ENCODE results near the gene NOL11.
"Not testable (repeated sequence)": the region's sequence is repeated elsewhere in the genome, so short reads cannot be mapped to it uniquely, and the experiment has no call there.

NOL11 gene

GRCh38 chr17:67754001-67754400, 36.3 kb downstream of the NOL11 start:
- DNase-seq (ENCODE audit: low spot score) = no peak

- DNase-seq (ENCODE audit: low spot score) = not testable (repeated sequence)
These were observed 37.0 kb downstream of the NOL11 start for GRCh38 chr17:67754686-67755085.

DNA sequence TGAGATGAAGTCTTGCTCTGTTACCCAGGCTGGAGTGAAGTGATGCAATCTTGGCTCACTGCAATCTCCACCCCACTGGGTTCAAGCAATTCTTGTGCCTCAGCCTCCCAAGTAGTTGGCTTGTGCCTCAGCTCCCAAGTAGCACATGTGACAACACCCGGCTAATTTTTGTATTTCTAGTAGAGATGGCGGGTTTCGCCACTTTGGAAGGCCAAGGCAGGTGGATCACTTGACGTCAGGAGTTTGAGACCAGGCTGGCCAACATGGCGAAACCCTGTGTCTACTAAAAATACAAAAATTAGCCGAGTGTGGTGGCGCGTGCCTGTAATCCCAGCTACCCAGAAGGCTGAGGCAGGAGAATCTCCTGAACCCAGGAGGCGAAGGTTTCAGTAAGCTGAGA, 39.0 kb downstream of the NOL11 start:
- not testable (repeated sequence) for DNase-seq (ENCODE audit: low spot score)

DNA sequence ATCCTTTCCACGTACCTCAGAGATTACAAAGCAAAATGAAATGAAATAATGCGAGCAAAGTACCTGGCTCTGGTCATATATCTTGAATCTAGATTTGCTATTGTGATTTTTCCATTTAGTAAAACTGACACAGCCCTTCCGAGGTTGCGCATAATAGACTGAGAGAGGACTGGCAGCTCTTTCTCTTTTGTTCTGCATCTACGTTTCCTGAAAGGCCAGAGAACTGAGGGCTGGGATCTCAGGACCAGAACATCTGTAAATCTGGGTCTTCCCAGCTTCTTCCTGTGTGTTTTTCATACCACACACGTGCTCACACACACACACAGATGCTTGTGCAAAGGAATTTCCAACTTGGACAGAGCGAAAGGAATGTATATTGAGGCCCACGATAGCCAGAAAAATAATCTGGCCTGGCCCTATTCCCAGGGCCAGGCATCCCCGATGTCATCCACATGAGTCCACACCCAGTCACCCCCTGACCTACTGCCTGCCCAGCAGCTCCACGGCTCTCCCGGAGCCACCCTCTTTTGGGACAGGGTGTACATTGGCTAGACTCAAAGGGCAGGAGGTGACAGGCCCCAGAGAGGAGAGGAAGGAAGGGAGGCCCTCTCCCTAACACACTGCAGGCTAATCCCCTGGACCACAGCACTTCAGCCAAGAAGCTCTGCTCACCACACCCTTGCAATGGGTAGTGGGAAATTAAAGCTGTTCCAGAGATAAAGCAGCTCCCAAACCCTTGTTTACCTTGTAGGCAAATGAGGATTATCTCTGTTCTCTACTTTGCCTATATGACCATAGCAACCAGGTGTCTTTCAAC, 41.8 kb downstream of the NOL11 start:
- no peak for DNase-seq (ENCODE audit: low spot score)

- no peak for DNase-seq (ENCODE audit: low spot score)
These were observed 47.9 kb downstream of the NOL11 start for GRCh38 chr17:67765623-67766022.

- no peak for DNase-seq (ENCODE audit: low spot score)
These were observed 51.5 kb downstream of the NOL11 start for GRCh38 chr17:67769231-67769630.

DNA sequence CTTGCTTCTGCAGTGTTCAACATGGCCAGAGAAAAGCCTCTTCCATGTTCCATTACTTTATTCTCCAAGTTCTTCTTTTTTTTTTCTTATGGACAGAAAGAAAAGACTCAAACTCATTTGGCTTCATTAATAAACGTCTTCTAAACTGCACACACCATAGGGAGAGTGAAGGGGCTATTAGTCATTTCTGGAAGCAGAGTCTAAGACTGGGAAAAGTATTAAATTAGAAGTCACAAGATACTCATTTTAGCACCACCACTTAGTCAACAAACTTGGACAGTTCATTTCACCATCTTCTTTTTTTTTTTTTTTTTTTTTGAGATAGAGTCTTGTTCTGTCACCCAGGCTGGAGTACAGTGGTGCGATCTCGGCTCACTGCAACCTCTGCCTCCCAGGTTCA, 52.8 kb downstream of the NOL11 start:
- DNase-seq (ENCODE audit: low spot score) = no peak

GRCh38 chr17:67772679-67773078, 54.9 kb downstream of the NOL11 start:
- DNase-seq (ENCODE audit: low spot score) = no peak

DNA sequence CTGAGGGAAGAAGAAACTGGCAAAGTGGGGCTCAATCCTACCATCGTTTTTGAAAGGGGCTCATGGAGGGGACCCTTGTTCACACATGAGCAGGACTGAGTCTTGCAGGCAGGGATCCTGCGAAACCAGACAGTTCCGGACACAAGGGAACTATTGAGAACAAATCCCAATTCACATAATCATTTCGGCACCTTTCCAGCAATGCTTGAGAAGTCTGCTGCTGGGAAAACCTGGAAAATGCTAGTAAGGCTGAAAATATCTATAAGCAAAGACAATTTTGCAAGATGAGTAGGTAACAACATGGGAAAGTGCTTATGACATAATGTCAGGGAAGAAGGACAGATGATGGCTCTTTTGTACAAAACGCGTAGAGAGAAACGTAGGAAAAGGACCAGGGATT, 55.5 kb downstream of the NOL11 start:
- no peak for DNase-seq (ENCODE audit: low spot score)

DNA sequence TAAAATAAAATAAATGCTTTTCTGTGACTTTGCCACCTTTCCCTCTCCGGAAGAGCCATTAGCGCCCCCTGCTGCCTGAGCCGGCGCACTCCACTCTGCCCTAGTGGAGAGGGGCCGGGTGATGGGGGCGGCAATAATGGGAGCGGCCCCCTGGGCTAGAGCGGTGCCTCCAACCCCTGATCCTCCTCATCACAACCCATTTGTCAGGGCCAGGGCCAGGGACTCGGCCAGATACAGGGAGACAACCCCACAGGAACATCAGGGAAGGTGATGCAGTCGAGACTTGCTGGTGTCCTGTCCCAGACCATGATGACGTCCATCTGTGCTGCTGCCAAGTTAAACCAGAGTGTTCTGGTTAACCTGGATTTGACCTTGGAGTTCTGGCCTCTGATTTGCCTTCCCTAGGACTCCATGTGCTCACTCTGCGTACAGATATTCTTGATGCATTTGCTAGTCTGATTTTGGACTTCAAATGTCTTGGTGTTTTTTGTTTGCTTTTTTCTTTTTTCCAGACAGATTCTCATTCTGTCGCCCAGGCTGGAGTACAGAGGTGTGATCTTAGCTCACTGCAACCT, 61.4 kb downstream of the NOL11 start:
- DNase-seq (ENCODE audit: low spot score) = peak; percentile 28

DNA sequence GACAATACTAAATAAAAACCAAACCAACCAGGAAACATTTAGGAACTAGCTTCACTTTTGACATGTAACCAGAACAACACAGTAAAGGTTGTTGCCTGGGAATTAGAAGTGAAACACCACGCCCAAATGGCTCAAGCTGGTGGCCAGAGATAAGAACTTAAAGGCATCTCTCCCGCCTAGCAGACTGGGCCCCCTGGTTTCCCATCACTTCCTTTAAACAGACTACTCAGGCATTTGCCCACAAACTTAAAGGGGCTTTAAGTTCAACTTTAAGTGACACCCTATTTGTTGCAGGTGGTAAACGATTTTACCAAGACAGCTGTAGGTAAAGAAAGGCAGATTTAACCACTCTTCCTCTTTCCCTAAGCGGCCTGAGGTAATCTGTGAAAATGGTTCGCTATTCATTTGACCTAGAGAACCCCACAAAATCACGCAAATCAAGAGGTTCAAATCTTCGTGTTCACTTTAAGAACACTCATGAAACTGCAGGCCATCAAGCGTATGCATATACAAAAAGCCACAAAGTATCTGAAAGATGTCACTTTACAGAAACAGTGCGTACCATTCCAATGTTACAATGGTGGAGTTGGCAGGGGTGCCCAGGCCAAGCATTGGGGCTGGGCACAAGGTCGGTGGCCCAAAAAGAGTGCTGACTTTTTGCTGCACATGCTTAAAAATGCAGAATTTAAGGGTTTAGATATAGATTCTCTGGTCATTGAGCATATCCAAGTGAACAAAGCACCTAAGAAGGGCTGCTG, 66.8 kb downstream of the NOL11 start:
- no peak for DNase-seq (ENCODE audit: low spot score)

- no peak for DNase-seq (ENCODE audit: low spot score)
These were observed 67.4 kb downstream of the NOL11 start for GRCh38 chr17:67785122-67785477.

- DNase-seq (ENCODE audit: low spot score) = no peak
These were observed 67.8 kb downstream of the NOL11 start for GRCh38 chr17:67785504-67785903.

Measured in kidney capillary endothelial cell (primary cell).